WTC11 (cell line): ENCODE measurements around the gene FAM20B.

Experiments
- CREB1 ChIP-seq: sonication (generic); formaldehyde crosslinking; IDR thresholded peaks from 2 replicates; pipeline ENCODE4 v1.8.0; 2023; ENCODE audit warnings: mild to moderate bottlenecking, missing genetic modification reagents
- ETV6 ChIP-seq: sonication (generic); formaldehyde crosslinking; IDR thresholded peaks from 2 replicates; pipeline ENCODE4 v1.8.1; 2022; ENCODE audit warnings: mild to moderate bottlenecking, missing genetic modification reagents
- FOXK1 ChIP-seq: sonication (generic); formaldehyde crosslinking; IDR thresholded peaks from 2 replicates; pipeline ENCODE4 v1.8.0; 2022; ENCODE audit warnings: mild to moderate bottlenecking, moderate library complexity, missing genetic modification reagents
- MYBL2 ChIP-seq: sonication (generic); formaldehyde crosslinking; IDR thresholded peaks from 2 replicates; pipeline ENCODE4 v1.8.1; 2023; ENCODE audit warnings: mild to moderate bottlenecking, moderate library complexity, missing genetic modification reagents
- NFE2L1 ChIP-seq: sonication (generic); formaldehyde crosslinking; IDR thresholded peaks from 2 replicates; pipeline ENCODE4 v1.8.1; 2023; ENCODE audit warnings: missing genetic modification reagents
- NFYB ChIP-seq: sonication (generic); formaldehyde crosslinking; conservative IDR thresholded peaks from 2 replicates; pipeline ENCODE4 v1.8.0; 2022; ENCODE audit warnings: low read depth, missing genetic modification reagents
- NR2C2 ChIP-seq: sonication (generic); formaldehyde crosslinking; IDR thresholded peaks from 2 replicates; pipeline ENCODE4 v1.8.0; 2022; ENCODE audit warnings: mild to moderate bottlenecking, missing genetic modification reagents
- PRRX2 ChIP-seq: fragments of 250-450 bp; sonication (Bioruptor Pico); IDR thresholded peaks from 2 replicates; pipeline ENCODE4 v1.8.0; 2021; ENCODE audit warnings: mild to moderate bottlenecking
- SMAD4 ChIP-seq: sonication (generic); formaldehyde crosslinking; IDR thresholded peaks from 2 replicates; pipeline ENCODE4 v1.8.0; 2022; ENCODE audit warnings: mild to moderate bottlenecking, missing genetic modification reagents
- ZNF219 ChIP-seq: sonication (generic); formaldehyde crosslinking; IDR thresholded peaks from 2 replicates; pipeline ENCODE4 v1.8.0; 2023; ENCODE audit warnings: missing genetic modification reagents, mild to moderate bottlenecking, borderline replicate concordance
- ZNF263 ChIP-seq: sonication (generic); formaldehyde crosslinking; IDR thresholded peaks from 2 replicates; pipeline ENCODE4 v1.8.1; 2022; ENCODE audit warnings: low read depth, mild to moderate bottlenecking, moderate library complexity, missing genetic modification reagents
- TF ChIP-seq, protein P1 (sequence below): fragments of 200-600 bp; IDR thresholded peaks from 2 replicates; pipeline ENCODE4 v1.8.0; 2022; ENCODE audit warnings: antibody characterized with exemption
- TF ChIP-seq, protein P2 (sequence below): sonication (generic); formaldehyde crosslinking; IDR thresholded peaks from 2 replicates; pipeline ENCODE4 v1.8.1; 2023; ENCODE audit warnings: mild to moderate bottlenecking, moderate library complexity, missing genetic modification reagents

DNA sequence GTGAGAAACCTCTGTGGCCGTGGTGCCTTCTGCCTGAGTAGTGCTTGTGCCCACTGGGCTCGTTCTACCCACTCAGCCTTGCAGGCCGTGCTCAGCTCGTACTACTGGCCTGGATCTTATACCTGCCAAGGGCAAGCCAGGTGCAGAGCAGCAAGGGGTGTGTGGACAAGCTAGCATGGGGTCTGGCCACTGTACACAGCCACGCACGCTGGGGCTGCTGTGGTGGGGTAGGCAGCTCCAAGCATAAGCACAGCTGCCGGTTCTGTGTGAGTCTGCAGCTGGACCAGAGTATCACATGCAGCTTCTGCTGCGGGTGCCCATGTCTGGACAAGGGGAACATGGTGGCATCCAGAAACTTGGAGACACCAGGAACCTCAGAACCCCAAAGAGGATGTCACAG, 16.4 kb downstream of the FAM20B start:
- no peak for TF ChIP-seq NFE2L1 (CRISPR knock-in tag)
- TF ChIP-seq NR2C2 (CRISPR knock-in tag): no peak
- TF ChIP-seq, protein P1, sequence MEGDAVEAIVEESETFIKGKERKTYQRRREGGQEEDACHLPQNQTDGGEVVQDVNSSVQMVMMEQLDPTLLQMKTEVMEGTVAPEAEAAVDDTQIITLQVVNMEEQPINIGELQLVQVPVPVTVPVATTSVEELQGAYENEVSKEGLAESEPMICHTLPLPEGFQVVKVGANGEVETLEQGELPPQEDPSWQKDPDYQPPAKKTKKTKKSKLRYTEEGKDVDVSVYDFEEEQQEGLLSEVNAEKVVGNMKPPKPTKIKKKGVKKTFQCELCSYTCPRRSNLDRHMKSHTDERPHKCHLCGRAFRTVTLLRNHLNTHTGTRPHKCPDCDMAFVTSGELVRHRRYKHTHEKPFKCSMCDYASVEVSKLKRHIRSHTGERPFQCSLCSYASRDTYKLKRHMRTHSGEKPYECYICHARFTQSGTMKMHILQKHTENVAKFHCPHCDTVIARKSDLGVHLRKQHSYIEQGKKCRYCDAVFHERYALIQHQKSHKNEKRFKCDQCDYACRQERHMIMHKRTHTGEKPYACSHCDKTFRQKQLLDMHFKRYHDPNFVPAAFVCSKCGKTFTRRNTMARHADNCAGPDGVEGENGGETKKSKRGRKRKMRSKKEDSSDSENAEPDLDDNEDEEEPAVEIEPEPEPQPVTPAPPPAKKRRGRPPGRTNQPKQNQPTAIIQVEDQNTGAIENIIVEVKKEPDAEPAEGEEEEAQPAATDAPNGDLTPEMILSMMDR: no peak
- TF ChIP-seq ZNF263 (CRISPR knock-in tag): no peak
- no peak for TF ChIP-seq PRRX2 (CRISPR knock-in tag)
- TF ChIP-seq ETV6 (CRISPR knock-in tag): no peak
- no peak for TF ChIP-seq FOXK1 (CRISPR knock-in tag)
- TF ChIP-seq SMAD4 (CRISPR knock-in tag): no peak
- no peak for TF ChIP-seq MYBL2 (CRISPR knock-in tag)
- TF ChIP-seq CREB1 (CRISPR knock-in tag): no peak
- no peak for TF ChIP-seq NFYB (CRISPR knock-in tag)
- TF ChIP-seq ZNF219 (CRISPR knock-in tag): no peak
- TF ChIP-seq, protein P2, sequence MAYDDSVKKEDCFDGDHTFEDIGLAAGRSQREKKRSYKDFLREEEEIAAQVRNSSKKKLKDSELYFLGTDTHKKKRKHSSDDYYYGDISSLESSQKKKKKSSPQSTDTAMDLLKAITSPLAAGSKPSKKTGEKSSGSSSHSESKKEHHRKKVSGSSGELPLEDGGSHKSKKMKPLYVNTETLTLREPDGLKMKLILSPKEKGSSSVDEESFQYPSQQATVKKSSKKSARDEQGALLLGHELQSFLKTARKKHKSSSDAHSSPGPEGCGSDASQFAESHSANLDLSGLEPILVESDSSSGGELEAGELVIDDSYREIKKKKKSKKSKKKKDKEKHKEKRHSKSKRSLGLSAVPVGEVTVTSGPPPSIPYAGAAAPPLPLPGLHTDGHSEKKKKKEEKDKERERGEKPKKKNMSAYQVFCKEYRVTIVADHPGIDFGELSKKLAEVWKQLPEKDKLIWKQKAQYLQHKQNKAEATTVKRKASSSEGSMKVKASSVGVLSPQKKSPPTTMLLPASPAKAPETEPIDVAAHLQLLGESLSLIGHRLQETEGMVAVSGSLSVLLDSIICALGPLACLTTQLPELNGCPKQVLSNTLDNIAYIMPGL (CRISPR knock-in tag): no peak
